Stomach smooth muscle (tissue), 2 donors: Measurements from ENCODE around the gene MSI2.

Source experiments
- H3K27ac ChIP-seq: one replicate; pipeline ENCODE4 v1.7.0; 2013; ENCODE audit warnings: mild to moderate bottlenecking, low read length, inconsistent platforms
- H3K27me3 ChIP-seq, 2 donors: one replicate each; pipeline ENCODE4 v1.7.0; 2013; ENCODE audit warnings: low read length in 2 of 2; ENCODE audit not compliant: insufficient read depth in 2 of 2, control insufficient read depth in 1 of 2
- H3K36me3 ChIP-seq, 2 donors: one replicate each; pipeline ENCODE4 v1.7.0; 2013; ENCODE audit warnings: low read length in 2 of 2; ENCODE audit not compliant: control insufficient read depth in 2 of 2, insufficient read depth in 2 of 2
- H3K4me1 ChIP-seq: one replicate; pipeline ENCODE4 v1.7.0; 2013; ENCODE audit warnings: low read length; ENCODE audit not compliant: control insufficient read depth, insufficient read depth
- H3K4me3 ChIP-seq, 2 donors: one replicate each; pipeline ENCODE4 v1.7.0; 2013; ENCODE audit warnings: low read length in 2 of 2
- H3K9ac ChIP-seq, 2 donors: one replicate each; pipeline ENCODE4 v1.7.0; 2013; ENCODE audit warnings: low read length in 2 of 2, mild to moderate bottlenecking in 1 of 2
- H3K9me3 ChIP-seq, 2 donors: one replicate each; pipeline ENCODE4 v1.7.0; 2013; ENCODE audit warnings: low read length in 2 of 2; ENCODE audit not compliant: control insufficient read depth in 2 of 2
- donor health status: healthy.
- donor health status: Pancreatic carcinoma.

Gene MSI2

GRCh38 chr17:57425431-57425830 lies 169.1 kb downstream of the MSI2 start:
- H3K27ac ChIP-seq = no peak overlapping the region
- H3K4me1 ChIP-seq = peaks cover 2% of the 10 kb centered on the region
- H3K36me3 ChIP-seq = no peaks in the 10 kb centered on the region
- no peaks in the 10 kb centered on the region for H3K27me3 ChIP-seq
- no peak overlapping the region for H3K9ac ChIP-seq
- H3K9me3 ChIP-seq = no peaks in the 10 kb centered on the region
- no peak overlapping the region for H3K4me3 ChIP-seq

- no peaks in the 10 kb centered on the region for H3K36me3 ChIP-seq
- peaks cover 2% of the 10 kb centered on the region for H3K4me1 ChIP-seq
- H3K9ac ChIP-seq = no peak overlapping the region
- no peak overlapping the region for H3K4me3 ChIP-seq
- H3K27ac ChIP-seq = no peak overlapping the region
- no peaks in the 10 kb centered on the region for H3K9me3 ChIP-seq
- no peaks in the 10 kb centered on the region for H3K27me3 ChIP-seq
Observed at GRCh38 chr17:57425903-57426880, 169.9 kb downstream of the MSI2 start.

GRCh38 chr17:57429966-57430365 lies 173.6 kb downstream of the MSI2 start:
- Histone ChIP-seq H3K27ac (no peak overlapping the region), H3K27me3 (no peaks in the 10 kb centered on the region), H3K9me3 (no peaks in the 10 kb centered on the region), H3K9ac (no peak overlapping the region), H3K36me3 (no peaks in the 10 kb centered on the region), H3K4me3 (no peak overlapping the region), H3K4me1 (peaks cover under 1% of the 10 kb centered on the region)

GRCh38 chr17:57431415-57431814 lies 175.1 kb downstream of the MSI2 start:
- Histone ChIP-seq H3K27ac (no peak overlapping the region), H3K27me3 (no peaks in the 10 kb centered on the region), H3K4me3 (no peak overlapping the region), H3K4me1 (no peaks in the 10 kb centered on the region), H3K9me3 (no peaks in the 10 kb centered on the region), H3K9ac (no peak overlapping the region), H3K36me3 (no peaks in the 10 kb centered on the region)

GRCh38 chr17:57432507-57433277 lies 176.4 kb downstream of the MSI2 start:
- Histone ChIP-seq H3K27ac (no peak overlapping the region), H3K9me3 (no peaks in the 10 kb centered on the region), H3K9ac (no peak overlapping the region), H3K27me3 (no peaks in the 10 kb centered on the region), H3K4me3 (no peak overlapping the region), H3K36me3 (no peaks in the 10 kb centered on the region), H3K4me1 (no peaks in the 10 kb centered on the region)

GRCh38 chr17:57433452-57433851 lies 177.1 kb downstream of the MSI2 start:
- H3K27ac ChIP-seq = no peak overlapping the region
- H3K4me3 ChIP-seq = no peak overlapping the region
- no peaks in the 10 kb centered on the region for H3K4me1 ChIP-seq
- no peaks in the 10 kb centered on the region for H3K27me3 ChIP-seq
- H3K9ac ChIP-seq = no peak overlapping the region
- H3K36me3 ChIP-seq = no peaks in the 10 kb centered on the region
- no peaks in the 10 kb centered on the region for H3K9me3 ChIP-seq

- no peak overlapping the region for H3K4me3 ChIP-seq
- no peaks in the 10 kb centered on the region for H3K9me3 ChIP-seq
- H3K9ac ChIP-seq = no peak overlapping the region
- no peaks in the 10 kb centered on the region for H3K4me1 ChIP-seq
- no peak overlapping the region for H3K27ac ChIP-seq
- H3K36me3 ChIP-seq = no peaks in the 10 kb centered on the region
- no peaks in the 10 kb centered on the region for H3K27me3 ChIP-seq
Observed at GRCh38 chr17:57434361-57434760, 178.0 kb downstream of the MSI2 start.

GRCh38 chr17:57436565-57436964 lies 180.2 kb downstream of the MSI2 start:
- Histone ChIP-seq H3K9ac (no peak overlapping the region), H3K27ac (no peak overlapping the region), H3K36me3 (no peaks in the 10 kb centered on the region), H3K4me1 (peaks cover 14% of the 10 kb centered on the region), H3K9me3 (no peaks in the 10 kb centered on the region), H3K27me3 (no peaks in the 10 kb centered on the region), H3K4me3 (no peak overlapping the region)

- Histone ChIP-seq H3K27ac (no peak overlapping the region), H3K9me3 (no peaks in the 10 kb centered on the region), H3K4me1 (peaks cover 14% of the 10 kb centered on the region), H3K4me3 (no peak overlapping the region), H3K36me3 (no peaks in the 10 kb centered on the region), H3K27me3 (no peaks in the 10 kb centered on the region), H3K9ac (no peak overlapping the region)
Observed at GRCh38 chr17:57438066-57438731, 181.9 kb downstream of the MSI2 start.

GRCh38 chr17:57439651-57440050 lies 183.3 kb downstream of the MSI2 start:
- Histone ChIP-seq H3K27me3 (no peaks in the 10 kb centered on the region), H3K9me3 (no peaks in the 10 kb centered on the region), H3K4me3 (no peak overlapping the region), H3K9ac (no peak overlapping the region), H3K27ac (no peak overlapping the region), H3K4me1 (peaks cover 14% of the 10 kb centered on the region), H3K36me3 (no peaks in the 10 kb centered on the region)
